Measurements from ENCODE around the gene ZNF134.

The ZNF134 gene

DNA sequence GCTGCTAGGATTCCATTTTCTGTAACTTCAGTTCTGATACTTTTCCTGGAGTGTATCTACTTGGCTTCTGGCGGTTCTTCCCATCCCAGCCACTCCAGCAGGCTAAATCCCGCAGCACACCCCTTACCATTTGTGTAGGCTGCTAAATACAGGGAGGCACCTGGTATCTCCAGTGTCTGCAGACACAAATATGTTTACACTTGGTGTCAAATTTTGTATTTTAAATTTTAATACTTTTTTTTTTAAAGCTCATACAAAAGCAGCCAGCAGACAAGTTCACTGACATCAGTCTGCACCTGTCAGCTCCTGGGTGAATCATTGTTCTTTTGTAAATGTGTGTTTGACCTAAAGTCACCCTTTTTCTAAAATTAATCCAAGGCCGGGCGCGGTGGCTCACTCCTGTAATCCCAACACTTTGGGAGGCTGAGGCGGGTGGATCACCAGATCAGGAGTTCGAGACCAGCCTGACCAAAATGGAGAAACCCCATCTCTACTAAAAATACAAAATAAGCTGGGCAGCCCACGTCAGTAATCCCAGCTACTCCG lies 51.3 kb downstream of the ZNF134 start:
- DNase-seq, result no peak
- no peaks in the 10 kb centered on the region for H3K36me3 ChIP-seq (ENCODE audit: control insufficient read depth, insufficient read depth, low read length)
- H3K4me3 ChIP-seq (ENCODE audit: insufficient read depth, low read depth, low read length, poor library complexity, severe bottlenecking), result no peak overlapping the region
- H3K27me3 ChIP-seq (replicated peaks; ENCODE audit: control insufficient read depth, insufficient read depth, low read length, poor library complexity, severe bottlenecking), result peaks cover 16% of the 10 kb centered on the region
- no peak overlapping the region for H3K27ac ChIP-seq (ENCODE audit: insufficient read depth, low read length, poor library complexity, severe bottlenecking)
- peaks cover 3% of the 10 kb centered on the region for H3K4me1 ChIP-seq (ENCODE audit: control insufficient read depth, insufficient read depth, low read length, poor library complexity, severe bottlenecking)
- H3K9me3 ChIP-seq (ENCODE audit: control insufficient read depth, low read length), result no peaks in the 10 kb centered on the region

DNA sequence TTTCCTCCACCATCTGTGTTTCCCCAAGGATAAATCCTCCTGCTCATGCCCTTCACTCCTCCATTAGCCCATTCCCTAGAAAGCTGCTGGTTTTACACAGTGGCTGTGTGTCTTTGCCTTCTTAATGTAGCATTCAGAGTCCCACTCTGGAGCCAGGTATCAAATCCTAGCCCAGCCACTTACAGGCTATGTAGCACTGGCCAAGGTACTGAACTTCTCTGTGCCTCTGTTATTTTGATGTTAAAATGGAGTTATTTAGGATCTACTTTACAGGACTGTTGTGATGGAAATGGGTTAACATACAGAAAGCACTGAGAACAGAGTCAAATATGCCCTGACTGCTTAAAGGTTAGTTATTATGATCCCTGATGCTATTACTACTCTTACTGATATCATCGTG lies 53.2 kb downstream of the ZNF134 start:
- DNase-seq, result no peak
- Histone ChIP-seq H3K27me3 (replicated peaks; ENCODE audit: control insufficient read depth, insufficient read depth, low read length, poor library complexity, severe bottlenecking) (peaks cover 16% of the 10 kb centered on the region), H3K4me3 (ENCODE audit: insufficient read depth, low read depth, low read length, poor library complexity, severe bottlenecking) (no peak overlapping the region), H3K36me3 (ENCODE audit: control insufficient read depth, insufficient read depth, low read length) (no peaks in the 10 kb centered on the region), H3K9me3 (ENCODE audit: control insufficient read depth, low read length) (no peaks in the 10 kb centered on the region), H3K27ac (ENCODE audit: insufficient read depth, low read length, poor library complexity, severe bottlenecking) (no peak overlapping the region), H3K4me1 (ENCODE audit: control insufficient read depth, insufficient read depth, low read length, poor library complexity, severe bottlenecking) (peaks cover 3% of the 10 kb centered on the region)

DNA sequence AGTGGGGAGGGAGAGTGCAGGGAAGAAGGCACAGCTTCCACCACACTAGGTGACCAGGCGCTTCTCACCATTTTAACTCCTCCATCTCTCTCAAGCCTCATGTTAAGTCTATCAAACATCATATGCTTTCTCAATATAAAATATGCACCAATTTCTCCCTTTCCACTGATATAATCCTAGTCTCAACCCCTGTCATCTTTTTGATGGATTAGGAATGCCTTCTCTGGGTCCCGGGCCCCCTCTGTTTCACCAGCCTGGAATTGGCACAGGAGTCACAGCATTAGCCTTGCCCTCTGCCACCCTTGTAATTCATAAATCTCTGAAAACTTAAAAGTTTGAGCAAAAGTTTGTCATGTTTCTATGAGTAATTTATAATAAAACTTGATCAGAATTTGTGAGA lies 54.6 kb downstream of the ZNF134 start, which contains the start of gene ZSCAN4:
Gene ZSCAN4, plus strand, starts transcription at position 301 of the 400 bp plus-strand sequence. CDS start 7,211 bp downstream, outside the sequence.
- H3K36me3 ChIP-seq (ENCODE audit: control insufficient read depth, insufficient read depth, low read length), result no peaks in the 10 kb centered on the region
- H3K27ac ChIP-seq (ENCODE audit: insufficient read depth, low read length, poor library complexity, severe bottlenecking), result no peak within 1 kb of the TSS
- no peaks in the 10 kb centered on the region for H3K9me3 ChIP-seq (ENCODE audit: control insufficient read depth, low read length)
- no peak within 1 kb of the TSS for H3K4me3 ChIP-seq (ENCODE audit: insufficient read depth, low read depth, low read length, poor library complexity, severe bottlenecking)
- H3K4me1 ChIP-seq (ENCODE audit: control insufficient read depth, insufficient read depth, low read length, poor library complexity, severe bottlenecking), result peaks cover 2% of the 10 kb centered on the region
- no peak for DNase-seq
- peaks cover 12% of the 10 kb centered on the region for H3K27me3 ChIP-seq (replicated peaks; ENCODE audit: control insufficient read depth, insufficient read depth, low read length, poor library complexity, severe bottlenecking)

DNA sequence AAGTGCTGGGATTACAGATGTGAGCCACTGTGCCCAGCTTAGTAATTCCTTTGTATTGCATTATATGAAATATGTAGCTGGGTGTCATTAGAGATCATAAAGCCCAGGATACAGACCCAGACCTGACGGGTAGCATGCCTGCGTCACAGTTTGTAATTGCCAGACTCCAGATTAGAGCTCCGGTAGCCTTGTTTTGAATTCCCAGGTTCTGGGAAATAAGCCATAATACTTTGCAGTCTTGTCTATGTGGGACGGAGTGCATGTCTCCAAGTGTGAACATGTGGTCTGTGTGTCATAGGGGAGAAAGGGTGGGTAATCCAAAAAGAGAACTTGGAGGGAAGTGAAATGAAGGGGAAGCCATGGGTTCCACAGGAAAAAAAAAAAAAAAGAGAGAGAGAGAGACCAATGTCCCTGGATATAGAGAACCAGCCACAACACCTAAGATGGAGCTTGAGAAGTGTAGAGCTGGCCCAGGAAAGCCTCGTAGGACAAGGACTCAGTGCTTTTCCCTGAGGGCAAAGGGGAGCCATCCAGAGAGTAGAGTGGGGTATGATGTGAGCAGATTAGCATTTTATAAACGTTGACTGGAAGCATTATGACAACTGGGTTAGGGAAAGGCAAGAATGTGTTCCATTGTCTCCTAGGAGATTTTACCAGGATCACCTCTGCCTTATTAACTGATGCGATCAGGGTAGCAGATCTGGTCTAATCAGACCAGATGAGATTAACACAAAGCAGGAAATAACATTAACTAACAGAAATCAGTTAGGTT lies 57.3 kb downstream of the ZNF134 start:
- no peak for DNase-seq
- no peak overlapping the region for H3K27ac ChIP-seq (ENCODE audit: insufficient read depth, low read length, poor library complexity, severe bottlenecking)
- H3K4me3 ChIP-seq (ENCODE audit: insufficient read depth, low read depth, low read length, poor library complexity, severe bottlenecking), result no peak overlapping the region
- no peaks in the 10 kb centered on the region for H3K9me3 ChIP-seq (ENCODE audit: control insufficient read depth, low read length)
- no peaks in the 10 kb centered on the region for H3K36me3 ChIP-seq (ENCODE audit: control insufficient read depth, insufficient read depth, low read length)
- no peaks in the 10 kb centered on the region for H3K4me1 ChIP-seq (ENCODE audit: control insufficient read depth, insufficient read depth, low read length, poor library complexity, severe bottlenecking)
- no peaks in the 10 kb centered on the region for H3K27me3 ChIP-seq (replicated peaks; ENCODE audit: control insufficient read depth, insufficient read depth, low read length, poor library complexity, severe bottlenecking)

DNA sequence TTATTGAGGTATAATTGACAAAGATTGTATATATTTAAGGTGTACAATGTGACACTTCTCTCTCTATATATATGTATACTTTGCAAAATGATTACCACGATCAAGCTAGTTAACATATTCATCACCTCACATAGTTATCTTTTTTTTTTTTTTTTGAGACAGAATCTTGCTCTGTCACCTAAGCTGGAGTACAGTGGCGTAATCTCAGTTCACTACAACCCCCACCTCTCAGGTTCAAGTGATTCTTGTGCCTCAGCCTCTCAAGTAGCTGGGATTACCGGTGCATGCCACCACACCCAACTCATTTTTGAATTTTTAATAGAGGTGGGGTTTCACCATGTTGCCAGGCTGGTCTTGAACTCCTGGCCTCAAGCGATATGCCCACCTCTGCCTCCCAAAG lies 58.4 kb downstream of the ZNF134 start:
- Histone ChIP-seq H3K27ac (ENCODE audit: insufficient read depth, low read length, poor library complexity, severe bottlenecking) (no peak overlapping the region), H3K27me3 (replicated peaks; ENCODE audit: control insufficient read depth, insufficient read depth, low read length, poor library complexity, severe bottlenecking) (no peaks in the 10 kb centered on the region), H3K4me1 (ENCODE audit: control insufficient read depth, insufficient read depth, low read length, poor library complexity, severe bottlenecking) (no peaks in the 10 kb centered on the region), H3K4me3 (ENCODE audit: insufficient read depth, low read depth, low read length, poor library complexity, severe bottlenecking) (no peak overlapping the region), H3K9me3 (ENCODE audit: control insufficient read depth, low read length) (no peaks in the 10 kb centered on the region), H3K36me3 (ENCODE audit: control insufficient read depth, insufficient read depth, low read length) (no peaks in the 10 kb centered on the region)
- no peak for DNase-seq

Data from effector memory CD4-positive, alpha-beta T cell (primary cell).